Pancreas (tissue), 10 donors: ENCODE results near the gene OR3A1. TPM values are rescaled to one million over a fixed set of nuclear protein-coding genes. Genes with fewer than 3 reads are reported as not detected.
A peak's percentile ranks its signal among the peaks of the same experiment; 100 is the strongest.
"Not testable (repeated sequence)": the region's sequence is repeated elsewhere in the genome, so short reads cannot be mapped to it uniquely, and the experiment has no call there.

Experiments
- ATAC-seq, 4 donors: fragments of 200-7000 bp; cut with Tn5 transposase; one replicate each; pipeline versions ENCODE4 v1.8.0 to v1.9.1; 2020; ENCODE audit warnings: mild to moderate bottlenecking in 4 of 4, moderate library complexity in 4 of 4
- DNase-seq, 6 donors: peaks; one replicate each; pipeline ENCODE4 v3.0.0-alpha.2; 2020
- FAIRE-seq: peaks from 2 replicates; lab custom pipeline; 2012; peaks lifted over from hg19 to GRCh38; lab: Jason Lieb, UNC
- H3K27ac ChIP-seq, 4 donors: fragments of 200-600 bp; sonication (generic); 1 replicate in 3 of 4; 2 replicates in 1 of 4; pipeline versions ENCODE4 v1.5.0 to v1.8.0; 2020
- H3K27me3 ChIP-seq, 4 donors: fragments of 200-600 bp; one replicate each; pipeline ENCODE4 v1.8.0; 2021
- H3K36me3 ChIP-seq, 3 donors: fragments of 200-600 bp; sonication (generic) in 1 of 3; one replicate each; pipeline versions ENCODE4 v1.5.0 to v1.8.0; 2020 to 2021
- H3K4me1 ChIP-seq, 3 donors: fragments of 200-600 bp; one replicate each; pipeline ENCODE4 v1.8.0; 2021
- H3K4me3 ChIP-seq, 4 donors: fragments of 200-600 bp; sonication (generic) in 2 of 4; one replicate each; pipeline versions ENCODE4 v1.5.0 to v1.8.0; 2020 to 2021
- H3K9me3 ChIP-seq, 4 donors: fragments of 200-600 bp; one replicate each; pipeline ENCODE4 v1.8.0; 2021
- WGBS, 2 donors: extraction: QIAGEN DNeasy Blood & Tissue Kit; methylation state at CpG; one replicate each; pipeline ENCODE4 v1.1.7; 2013; 5-methylcytosine and 5-hydroxymethylcytosine counted together
- intact Hi-C, 3 donors: fragments of 100-400 bp; cut with DNase I; formaldehyde crosslinking; loops; one replicate each; pipeline versions ENCODE4 v1.11.1 to v1.14.2; 2022
- polyA plus RNA-seq, 2 donors: library from polyadenylated mRNA; stranded (reverse); fragments of 200-250 nt; gene quantifications; one replicate each; pipeline ENCODE4 v1.2.3, GENCODE V29; 2013
- total RNA-seq, 6 donors: library from RNA; stranded (reverse); fragmentation: NEBNext Ultra II Directional in 4 of 6; extraction: Animal tissue kit (Norgen Biotek cat#: 25700) in 4 of 6; gene quantifications; one replicate each; pipeline versions ENCODE4 v1.2.1 to v1.2.4, GENCODE V29; 2021 to 2023
- TF ChIP-seq, protein P1 (sequence below), 4 donors: fragments of 200-600 bp; sonication (generic) in 3 of 4; IDR thresholded peaks; one replicate each; pipeline versions ENCODE4 v1.5.0 to v1.8.0; 2021; ENCODE audit warnings: antibody characterized with exemption in 4 of 4
- donor health status: healthy with polysubstance abuse.
- donor health status: DM: no; HTN: no; CAD: no; lungs with moderate emphysema.
- donor health status: DM: no; HTN: no; CAD: no.
- donor health status: control.
- donor health status: control.
- donor health status: Bipolar disorder and iron deficiency.
- donor health status: DM: yes; HTN: yes; CAD: no.
- donor health status: DM: no; HTN: no; CAD: no.
- donor health status: DM: no; HTN: no; CAD: no.
- donor health status: DM: yes; HTN: yes; CAD: no.

The OR3A1 gene, protein sequence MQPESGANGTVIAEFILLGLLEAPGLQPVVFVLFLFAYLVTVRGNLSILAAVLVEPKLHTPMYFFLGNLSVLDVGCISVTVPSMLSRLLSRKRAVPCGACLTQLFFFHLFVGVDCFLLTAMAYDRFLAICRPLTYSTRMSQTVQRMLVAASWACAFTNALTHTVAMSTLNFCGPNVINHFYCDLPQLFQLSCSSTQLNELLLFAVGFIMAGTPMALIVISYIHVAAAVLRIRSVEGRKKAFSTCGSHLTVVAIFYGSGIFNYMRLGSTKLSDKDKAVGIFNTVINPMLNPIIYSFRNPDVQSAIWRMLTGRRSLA
- under 1 TPM in 1 of 6 donors, not detected in 5; 0.25 TPM for total RNA-seq
- under 1 TPM in 1 of 2 donors, not detected in 1; 0.05 TPM for polyA plus RNA-seq

DNA sequence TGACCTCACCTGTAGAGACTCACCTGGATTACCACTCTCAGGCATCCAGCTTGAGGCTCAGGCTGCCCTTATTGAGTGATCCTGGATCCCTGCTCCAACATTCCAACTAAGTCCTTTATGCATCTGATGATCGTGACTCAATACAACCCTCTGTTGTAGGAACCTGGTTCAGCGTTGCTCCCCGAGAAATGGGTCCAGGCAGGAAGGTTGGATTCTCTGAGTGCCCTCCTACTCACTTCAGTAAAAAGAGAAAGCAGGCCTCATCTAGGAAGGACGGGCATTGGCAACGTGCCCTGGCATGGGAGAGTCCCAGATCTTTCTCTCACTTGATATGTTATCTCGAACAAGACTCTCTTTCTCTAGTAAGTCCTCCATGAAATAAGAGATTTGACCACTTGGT lies at the start of gene OR3A1:
TSS of gene OR3A1 (minus strand) at position 101 of the 400 bp plus-strand sequence. CDS start 5,778 bp downstream, outside the sequence.
- Histone ChIP-seq H3K9me3 (no peaks in the 10 kb centered on the region), H3K36me3 (no peaks in the 10 kb centered on the region), H3K4me3 (no peak within 1 kb of the TSS), H3K27ac (no peak within 1 kb of the TSS), H3K27me3 (no peaks in the 10 kb centered on the region), H3K4me1 (no peaks in the 10 kb centered on the region)
- ATAC-seq, result no peak
- intact Hi-C loops, result no loop called here
- no peak for FAIRE-seq
- 62 to 74% methylated on average over 6 of the region's 6 CpGs for WGBS, 2 donors
- TF ChIP-seq, protein P1, sequence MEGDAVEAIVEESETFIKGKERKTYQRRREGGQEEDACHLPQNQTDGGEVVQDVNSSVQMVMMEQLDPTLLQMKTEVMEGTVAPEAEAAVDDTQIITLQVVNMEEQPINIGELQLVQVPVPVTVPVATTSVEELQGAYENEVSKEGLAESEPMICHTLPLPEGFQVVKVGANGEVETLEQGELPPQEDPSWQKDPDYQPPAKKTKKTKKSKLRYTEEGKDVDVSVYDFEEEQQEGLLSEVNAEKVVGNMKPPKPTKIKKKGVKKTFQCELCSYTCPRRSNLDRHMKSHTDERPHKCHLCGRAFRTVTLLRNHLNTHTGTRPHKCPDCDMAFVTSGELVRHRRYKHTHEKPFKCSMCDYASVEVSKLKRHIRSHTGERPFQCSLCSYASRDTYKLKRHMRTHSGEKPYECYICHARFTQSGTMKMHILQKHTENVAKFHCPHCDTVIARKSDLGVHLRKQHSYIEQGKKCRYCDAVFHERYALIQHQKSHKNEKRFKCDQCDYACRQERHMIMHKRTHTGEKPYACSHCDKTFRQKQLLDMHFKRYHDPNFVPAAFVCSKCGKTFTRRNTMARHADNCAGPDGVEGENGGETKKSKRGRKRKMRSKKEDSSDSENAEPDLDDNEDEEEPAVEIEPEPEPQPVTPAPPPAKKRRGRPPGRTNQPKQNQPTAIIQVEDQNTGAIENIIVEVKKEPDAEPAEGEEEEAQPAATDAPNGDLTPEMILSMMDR (IDR thresholded peaks at IDR 0.05), result no peak
- DNase-seq, result no peak

DNA sequence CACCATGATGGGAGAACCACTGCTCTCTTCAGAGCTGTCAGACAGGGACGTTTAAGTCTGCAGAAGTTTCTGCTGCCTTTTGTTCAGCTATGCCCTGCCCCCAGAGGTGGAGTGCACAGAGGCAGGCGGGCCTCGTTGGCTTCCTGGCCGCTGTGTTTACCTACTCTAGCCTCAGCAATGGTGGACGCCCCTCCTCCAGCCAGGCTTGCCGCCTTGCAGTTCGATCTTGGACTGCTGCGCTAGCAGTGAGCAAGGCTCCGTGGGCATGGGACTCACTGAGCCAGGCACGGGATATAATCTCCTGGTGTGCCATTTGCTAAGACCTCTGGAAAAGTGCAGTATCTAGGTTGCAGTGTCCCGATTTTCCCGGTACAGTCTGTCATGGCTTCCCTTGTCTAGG lies 44.6 kb upstream of the OR3A1 start:
- H3K36me3 ChIP-seq, H3K4me1 ChIP-seq, H3K4me3 ChIP-seq, H3K9me3 ChIP-seq, intact Hi-C loops, ATAC-seq, H3K27ac ChIP-seq, FAIRE-seq, H3K27me3 ChIP-seq: not testable (repeated sequence)
- WGBS, 2 donors, result 74 to 86% methylated on average over 12 of the region's 12 CpGs
- DNase-seq, result peak in 1 of 6 donors; percentile 24

DNA sequence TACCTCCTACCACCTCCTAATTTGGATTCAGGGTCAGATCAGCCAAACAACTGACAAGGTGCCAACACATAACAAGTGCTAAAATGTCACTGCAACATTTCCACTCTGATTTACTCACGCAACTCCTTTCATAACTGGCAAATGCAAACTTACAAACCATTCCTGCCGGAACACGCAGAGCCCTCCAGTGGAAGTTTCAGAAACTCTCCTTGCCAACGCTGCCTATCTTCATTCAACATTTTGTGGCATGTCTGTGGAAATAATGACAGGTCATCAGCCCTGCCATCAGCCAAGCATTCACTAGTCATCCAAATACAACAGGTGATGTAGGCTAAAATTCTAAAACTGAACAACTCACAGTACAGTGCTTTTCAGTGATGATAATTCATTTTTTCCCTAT lies 37.7 kb upstream of the OR3A1 start:
- H3K4me3 ChIP-seq, result no peak overlapping the region
- intact Hi-C loops, result no loop called here
- DNase-seq, result no peak
- H3K27me3 ChIP-seq, result no peaks in the 10 kb centered on the region
- no peak overlapping the region for H3K27ac ChIP-seq
- 21 to 25% methylated on average over 4 of the region's 4 CpGs for WGBS, 2 donors
- FAIRE-seq, result no peak
- TF ChIP-seq, protein P1 (IDR thresholded peaks at IDR 0.05), result no peak
- H3K4me1 ChIP-seq, result no peaks in the 10 kb centered on the region
- ATAC-seq, result no peak
- no peaks in the 10 kb centered on the region for H3K36me3 ChIP-seq
- no peaks in the 10 kb centered on the region for H3K9me3 ChIP-seq

DNA sequence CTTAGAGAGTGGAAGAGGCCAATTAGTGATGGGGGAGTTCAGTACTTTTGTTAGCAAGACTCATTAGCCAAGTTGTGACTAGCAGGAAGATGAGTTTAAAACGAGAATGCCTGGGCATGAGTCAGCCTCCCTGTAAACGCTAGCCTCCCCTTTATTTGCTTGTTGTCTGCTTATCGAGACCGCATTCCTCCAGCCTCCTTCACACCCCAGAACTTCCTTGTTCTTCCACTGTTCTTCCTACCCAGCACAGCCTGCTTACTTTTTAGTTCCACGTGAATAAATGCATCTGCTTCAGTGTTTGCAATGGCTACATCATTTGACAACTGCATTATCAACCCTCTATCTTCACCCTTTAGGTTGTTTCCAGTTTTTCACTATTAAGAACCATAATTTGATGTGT lies 20.2 kb upstream of the OR3A1 start:
- Histone ChIP-seq H3K4me1 (no peaks in the 10 kb centered on the region), H3K9me3 (no peaks in the 10 kb centered on the region), H3K27ac (no peak overlapping the region), H3K36me3 (no peaks in the 10 kb centered on the region), H3K27me3 (no peaks in the 10 kb centered on the region), H3K4me3 (no peak overlapping the region)
- no peak for DNase-seq
- peak in 1 of 4 donors; percentile 14 for ATAC-seq
- intact Hi-C loops, result no loop called here
- TF ChIP-seq, protein P1 (IDR thresholded peaks at IDR 0.05), result no peak
- no peak for FAIRE-seq
- 31 to 34% methylated on average over 5 of the region's 5 CpGs for WGBS, 2 donors

DNA sequence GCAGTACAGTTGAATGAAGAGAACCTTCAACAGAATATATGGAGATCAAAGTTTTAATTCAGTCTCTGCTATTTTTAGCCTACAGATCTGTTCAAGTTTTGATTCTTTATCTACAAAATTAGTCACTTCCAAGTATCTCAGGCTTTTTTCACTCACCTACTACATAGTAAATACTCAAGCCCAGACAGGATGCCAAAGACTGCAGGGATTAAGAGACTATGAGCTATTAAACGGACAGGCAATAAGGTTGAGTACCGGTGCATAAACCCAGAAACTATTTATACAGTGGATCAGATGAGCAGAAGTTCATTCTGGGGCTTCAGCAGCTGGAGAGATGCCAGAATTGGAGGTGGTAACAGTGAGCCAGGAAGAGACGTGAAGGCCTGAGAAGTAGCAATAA lies 18.7 kb upstream of the OR3A1 start:
- Histone ChIP-seq H3K27ac (no peak overlapping the region), H3K27me3 (no peaks in the 10 kb centered on the region), H3K4me1 (no peaks in the 10 kb centered on the region), H3K36me3 (no peaks in the 10 kb centered on the region), H3K4me3 (no peak overlapping the region), H3K9me3 (no peaks in the 10 kb centered on the region)
- ATAC-seq, result no peak
- 70 to 71% methylated on average over 3 of the region's 3 CpGs for WGBS, 2 donors
- TF ChIP-seq, protein P1 (IDR thresholded peaks at IDR 0.05), result no peak
- no peak for FAIRE-seq
- intact Hi-C loops, result no loop called here
- DNase-seq, result no peak
